ENCODE measurements around the gene CHST3.

CHST3 gene

DNA sequence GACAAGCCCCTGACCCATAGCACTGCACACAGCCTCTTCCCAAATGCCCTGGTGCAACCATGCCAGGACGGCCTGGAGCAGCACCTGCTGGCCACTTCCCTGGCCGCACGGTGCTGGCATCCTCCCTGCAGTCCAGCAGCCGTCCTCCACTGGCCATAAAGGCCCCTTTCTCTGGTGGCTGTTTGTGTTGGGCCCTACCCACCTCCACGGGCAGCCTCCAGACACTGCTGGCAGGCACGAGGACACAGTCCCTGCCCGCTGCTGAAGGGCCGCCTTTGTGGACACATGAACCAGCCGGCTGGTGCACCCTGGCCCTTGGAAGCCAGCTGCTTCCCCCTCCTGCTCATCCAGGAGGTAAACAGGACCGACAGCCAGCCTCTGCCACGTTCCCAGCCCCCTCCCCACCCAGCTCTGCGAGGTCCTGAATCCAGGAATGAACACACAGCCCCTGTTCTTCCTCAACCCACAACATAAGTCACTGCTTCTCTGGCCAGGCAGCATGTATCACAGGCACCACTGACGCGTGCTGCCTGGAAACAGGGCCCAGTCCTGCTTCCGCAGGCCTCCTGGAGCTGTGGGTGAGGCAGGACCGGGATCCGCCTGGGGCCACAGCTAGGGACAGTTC, 80.3 kb downstream of the CHST3 start:
- no peak overlapping the region for H3K4me3 ChIP-seq (ENCODE audit: low read depth, low read length)
- H3K4me1 ChIP-seq = peaks cover 10% of the 10 kb centered on the region
- H3K36me3 ChIP-seq = no peaks in the 10 kb centered on the region
- no peaks in the 10 kb centered on the region for H3K27me3 ChIP-seq
- DNase-seq = peak; percentile 64
- TF ChIP-seq CTCF (IDR thresholded peaks at IDR 0.05; ENCODE audit: low read depth, low read length) = peak; percentile 48
- no peaks in the 10 kb centered on the region for H3K9me3 ChIP-seq

GRCh38 chr10:72045586-72045985, 81.4 kb downstream of the CHST3 start:
- H3K9me3 ChIP-seq = no peaks in the 10 kb centered on the region
- no peak for DNase-seq
- no peak for TF ChIP-seq CTCF (IDR thresholded peaks at IDR 0.05; ENCODE audit: low read depth, low read length)
- H3K36me3 ChIP-seq = no peaks in the 10 kb centered on the region
- H3K4me3 ChIP-seq (ENCODE audit: low read depth, low read length) = no peak overlapping the region
- peaks cover 10% of the 10 kb centered on the region for H3K4me1 ChIP-seq
- no peaks in the 10 kb centered on the region for H3K27me3 ChIP-seq

DNA sequence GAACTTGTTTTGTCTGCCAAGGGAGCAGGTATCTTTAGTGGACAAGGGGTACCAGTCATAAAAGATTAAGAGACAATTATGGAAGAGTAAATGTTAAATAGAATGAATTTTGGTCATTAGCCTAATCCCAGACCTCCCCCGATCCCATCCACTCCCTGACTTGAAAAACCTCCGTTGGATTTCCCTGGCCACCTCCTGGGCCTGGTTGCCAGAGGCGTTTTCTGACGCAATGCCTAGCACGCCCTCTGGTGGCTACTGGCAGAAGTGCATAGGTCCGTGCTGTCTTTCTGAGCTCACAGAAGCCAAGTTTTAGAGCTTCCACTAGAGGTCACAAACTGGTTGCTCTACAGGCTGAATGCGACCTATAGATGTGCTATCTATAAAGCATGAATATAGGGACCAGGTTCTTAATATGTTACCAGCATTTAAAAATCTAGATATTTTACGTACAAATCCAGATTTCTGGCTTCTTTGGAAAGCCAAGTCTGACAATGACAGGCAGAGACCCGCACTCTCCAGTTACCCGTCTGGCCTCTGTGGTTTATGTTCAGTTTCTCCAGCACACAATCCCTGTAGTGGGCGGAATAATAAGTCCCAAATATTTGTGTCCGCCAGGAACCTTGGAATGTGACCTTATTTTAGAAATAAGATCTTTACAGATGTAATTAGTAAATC, 84.4 kb downstream of the CHST3 start:
- peak; percentile 89 for DNase-seq
- Histone ChIP-seq H3K27me3 (no peaks in the 10 kb centered on the region), H3K36me3 (no peaks in the 10 kb centered on the region), H3K4me3 (ENCODE audit: low read depth, low read length) (no peak overlapping the region), H3K9me3 (no peaks in the 10 kb centered on the region), H3K4me1 (peaks cover 10% of the 10 kb centered on the region)
- TF ChIP-seq CTCF (IDR thresholded peaks at IDR 0.05; ENCODE audit: low read depth, low read length) = peak; percentile 100

DNA sequence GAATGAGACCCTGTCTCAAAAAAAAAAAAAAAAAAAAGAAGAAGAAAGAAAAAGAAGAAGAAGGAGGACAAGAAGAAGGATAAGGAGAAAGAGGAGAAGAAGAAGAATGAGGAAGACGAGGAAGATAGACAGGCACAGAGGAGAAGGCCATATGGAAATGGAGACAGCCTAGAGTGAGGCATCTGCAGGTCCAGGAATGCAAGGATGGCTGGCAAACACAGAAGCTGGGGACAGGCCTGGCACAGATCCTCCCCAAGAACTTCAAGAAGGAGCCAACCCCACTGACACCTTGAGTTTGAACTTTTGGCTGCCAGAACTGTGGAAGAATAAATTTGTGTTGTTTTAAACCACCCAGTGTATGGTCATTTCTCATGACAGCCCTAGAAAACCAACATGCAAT, 85.3 kb downstream of the CHST3 start:
- DNase-seq = no peak
- TF ChIP-seq CTCF (IDR thresholded peaks at IDR 0.05; ENCODE audit: low read depth, low read length) = no peak
- no peaks in the 10 kb centered on the region for H3K27me3 ChIP-seq
- no peak overlapping the region for H3K4me3 ChIP-seq (ENCODE audit: low read depth, low read length)
- peaks cover 7% of the 10 kb centered on the region for H3K4me1 ChIP-seq
- no peaks in the 10 kb centered on the region for H3K9me3 ChIP-seq
- no peaks in the 10 kb centered on the region for H3K36me3 ChIP-seq

- Histone ChIP-seq H3K9me3 (no peaks in the 10 kb centered on the region), H3K36me3 (no peaks in the 10 kb centered on the region), H3K27me3 (no peaks in the 10 kb centered on the region), H3K4me1 (peaks cover 3% of the 10 kb centered on the region; the same call in 1 of the 2 replicates), H3K4me3 (ENCODE audit: low read depth, low read length) (no peak overlapping the region)
- DNase-seq = peak; percentile 39
- TF ChIP-seq CTCF (IDR thresholded peaks at IDR 0.05; ENCODE audit: low read depth, low read length) = no peak
These were observed 86.0 kb downstream of the CHST3 start for GRCh38 chr10:72049969-72050781.
